ENCODE results near the gene CNTNAP2.
A peak's percentile ranks its signal among the peaks of the same experiment; 100 is the strongest.

The CNTNAP2 gene

GRCh38 chr7:146116521-146117222 is at the start of gene CNTNAP2:
Gene CNTNAP2, plus strand, starts transcription at chr7:146116801. Its CDS starts 76 bp downstream, at chr7:146116877.
- no peaks in the 10 kb centered on the region for H3K9me3 Mint-ChIP-seq
- peaks cover 38% of the 10 kb centered on the region for H3K27me3 Mint-ChIP-seq
- DNase-seq (no peak), ATAC-seq (peak; percentile 42)
- peaks cover 14% of the 10 kb centered on the region for H3K4me1 Mint-ChIP-seq
- H3K4me3 Mint-ChIP-seq = peak within 1 kb of the TSS; percentile 78 to 89
- H3K27ac Mint-ChIP-seq = no peak within 1 kb of the TSS

- Mint-ChIP-seq H3K27me3 (no peaks in the 10 kb centered on the region), H3K4me1 (no peaks in the 10 kb centered on the region), H3K4me3 (no peak overlapping the region), H3K9me3 (peaks cover 0 to 8% of the 10 kb centered on the region in 2 donors), H3K27ac (no peak overlapping the region)
- DNase-seq (no peak), ATAC-seq (no peak)
Measured at GRCh38 chr7:146067880-146068279, 48.7 kb upstream of the CNTNAP2 start.

GRCh38 chr7:146074195-146074765 is 42.3 kb upstream of the CNTNAP2 start:
- no peak overlapping the region for H3K4me3 Mint-ChIP-seq
- ATAC-seq (no peak), DNase-seq (no peak)
- H3K4me1 Mint-ChIP-seq = no peaks in the 10 kb centered on the region
- peaks cover 0 to 8% of the 10 kb centered on the region in 2 donors for H3K9me3 Mint-ChIP-seq
- no peak overlapping the region for H3K27ac Mint-ChIP-seq
- H3K27me3 Mint-ChIP-seq = no peaks in the 10 kb centered on the region

- no peaks in the 10 kb centered on the region for H3K27me3 Mint-ChIP-seq
- ATAC-seq = no peak
- peaks cover 0 to 2% of the 10 kb centered on the region in 2 donors for H3K9me3 Mint-ChIP-seq
- no peak overlapping the region for H3K4me3 Mint-ChIP-seq
- H3K27ac Mint-ChIP-seq = no peak overlapping the region
- no peak for DNase-seq
- H3K4me1 Mint-ChIP-seq = no peaks in the 10 kb centered on the region
Measured at GRCh38 chr7:146076344-146076743, 40.3 kb upstream of the CNTNAP2 start.

GRCh38 chr7:146084086-146084485 is 32.5 kb upstream of the CNTNAP2 start:
- Mint-ChIP-seq H3K4me3 (no peak overlapping the region), H3K27me3 (no peaks in the 10 kb centered on the region), H3K4me1 (no peaks in the 10 kb centered on the region), H3K27ac (no peak overlapping the region), H3K9me3 (no peaks in the 10 kb centered on the region)
- no peak for DNase-seq
- no peak for ATAC-seq

- no peaks in the 10 kb centered on the region for H3K9me3 Mint-ChIP-seq
- H3K4me3 Mint-ChIP-seq = no peak overlapping the region
- DNase-seq (no peak), ATAC-seq (peak; percentile 49)
- no peaks in the 10 kb centered on the region for H3K27me3 Mint-ChIP-seq
- H3K27ac Mint-ChIP-seq = no peak overlapping the region
- H3K4me1 Mint-ChIP-seq = no peaks in the 10 kb centered on the region
Measured at GRCh38 chr7:146090023-146090645, 26.5 kb upstream of the CNTNAP2 start.

GRCh38 chr7:146094356-146094755 is 22.2 kb upstream of the CNTNAP2 start:
- Mint-ChIP-seq H3K9me3 (no peaks in the 10 kb centered on the region), H3K4me1 (no peaks in the 10 kb centered on the region), H3K27ac (no peak overlapping the region), H3K27me3 (no peaks in the 10 kb centered on the region), H3K4me3 (no peak overlapping the region)
- ATAC-seq = no peak
- no peak for DNase-seq

GRCh38 chr7:146096994-146097393 is 19.6 kb upstream of the CNTNAP2 start:
- Mint-ChIP-seq H3K9me3 (no peaks in the 10 kb centered on the region), H3K27ac (no peak overlapping the region), H3K4me1 (no peaks in the 10 kb centered on the region), H3K27me3 (no peaks in the 10 kb centered on the region), H3K4me3 (no peak overlapping the region)
- ATAC-seq (no peak), DNase-seq (no peak)

- Mint-ChIP-seq H3K4me1 (no peaks in the 10 kb centered on the region), H3K27ac (no peak overlapping the region), H3K4me3 (no peak overlapping the region), H3K9me3 (peaks cover 0 to 8% of the 10 kb centered on the region in 2 donors), H3K27me3 (no peaks in the 10 kb centered on the region)
- DNase-seq (no peak), ATAC-seq (no peak)
Measured at GRCh38 chr7:146106319-146106718, 10.3 kb upstream of the CNTNAP2 start.

GRCh38 chr7:146112755-146113154 is 3.8 kb upstream of the CNTNAP2 start:
- Mint-ChIP-seq H3K27me3 (peaks cover 36% of the 10 kb centered on the region), H3K4me1 (peaks cover 14% of the 10 kb centered on the region), H3K9me3 (peaks cover 0 to 8% of the 10 kb centered on the region in 2 donors), H3K4me3 (no peak overlapping the region), H3K27ac (no peak overlapping the region)
- ATAC-seq (no peak), DNase-seq (no peak)

GRCh38 chr7:146115548-146115850 is 1.1 kb upstream of the CNTNAP2 start:
- no peak for ATAC-seq
- peak overlapping the region; percentile 78 to 89 for H3K4me3 Mint-ChIP-seq
- H3K27ac Mint-ChIP-seq = no peak overlapping the region
- peaks cover 38% of the 10 kb centered on the region for H3K27me3 Mint-ChIP-seq
- peaks cover 0 to 4% of the 10 kb centered on the region in 2 donors for H3K9me3 Mint-ChIP-seq
- peaks cover 14% of the 10 kb centered on the region for H3K4me1 Mint-ChIP-seq
- DNase-seq = no peak

GRCh38 chr7:146115851-146116520 is 615 bp upstream of the CNTNAP2 start:
- Mint-ChIP-seq H3K9me3 (no peaks in the 10 kb centered on the region), H3K4me3 (peak overlapping the region; percentile 78 to 89), H3K27ac (no peak overlapping the region), H3K27me3 (peaks cover 38% of the 10 kb centered on the region), H3K4me1 (peaks cover 14% of the 10 kb centered on the region)
- ATAC-seq (peak; percentile 53), DNase-seq (peak; percentile 6 to 13)

- H3K4me1 Mint-ChIP-seq = peaks cover 14% of the 10 kb centered on the region
- peaks cover 38% of the 10 kb centered on the region for H3K27me3 Mint-ChIP-seq
- no peak for ATAC-seq
- H3K4me3 Mint-ChIP-seq = no peak overlapping the region
- no peak overlapping the region for H3K27ac Mint-ChIP-seq
- no peaks in the 10 kb centered on the region for H3K9me3 Mint-ChIP-seq
- no peak for DNase-seq
Measured at GRCh38 chr7:146117576-146117975, 975 bp downstream of the CNTNAP2 start.

- ATAC-seq (no peak), DNase-seq (no peak)
- H3K9me3 Mint-ChIP-seq = no peaks in the 10 kb centered on the region
- no peak overlapping the region for H3K4me3 Mint-ChIP-seq
- H3K27ac Mint-ChIP-seq = no peak overlapping the region
- peaks cover 38% of the 10 kb centered on the region for H3K27me3 Mint-ChIP-seq
- H3K4me1 Mint-ChIP-seq = peaks cover 14% of the 10 kb centered on the region
Measured at GRCh38 chr7:146119002-146119401, 2.4 kb downstream of the CNTNAP2 start.

- no peak for ATAC-seq
- no peaks in the 10 kb centered on the region for H3K4me1 Mint-ChIP-seq
Measured at GRCh38 chr7:146123715-146124114, 7.1 kb downstream of the CNTNAP2 start.

More at GRCh38 chr7:146123715-146124114, 7.1 kb downstream of the CNTNAP2 start:
- H3K27ac Mint-ChIP-seq = no peak overlapping the region
- DNase-seq = no peak
- no peaks in the 10 kb centered on the region for H3K27me3 Mint-ChIP-seq
- H3K4me3 Mint-ChIP-seq = no peak overlapping the region
- H3K9me3 Mint-ChIP-seq = no peaks in the 10 kb centered on the region
